GM12872 (cell line): ENCODE measurements around the gene MILR1.

ENCODE experiments used
- TF ChIP-seq, protein P1 (sequence below): IDR thresholded peaks from 3 replicates; pipeline ENCODE4 v1.5.1; 2011; ENCODE audit warnings: low read depth, mild to moderate bottlenecking, low read length, moderate library complexity; ENCODE audit not compliant: insufficient read depth

Gene MILR1

DNA sequence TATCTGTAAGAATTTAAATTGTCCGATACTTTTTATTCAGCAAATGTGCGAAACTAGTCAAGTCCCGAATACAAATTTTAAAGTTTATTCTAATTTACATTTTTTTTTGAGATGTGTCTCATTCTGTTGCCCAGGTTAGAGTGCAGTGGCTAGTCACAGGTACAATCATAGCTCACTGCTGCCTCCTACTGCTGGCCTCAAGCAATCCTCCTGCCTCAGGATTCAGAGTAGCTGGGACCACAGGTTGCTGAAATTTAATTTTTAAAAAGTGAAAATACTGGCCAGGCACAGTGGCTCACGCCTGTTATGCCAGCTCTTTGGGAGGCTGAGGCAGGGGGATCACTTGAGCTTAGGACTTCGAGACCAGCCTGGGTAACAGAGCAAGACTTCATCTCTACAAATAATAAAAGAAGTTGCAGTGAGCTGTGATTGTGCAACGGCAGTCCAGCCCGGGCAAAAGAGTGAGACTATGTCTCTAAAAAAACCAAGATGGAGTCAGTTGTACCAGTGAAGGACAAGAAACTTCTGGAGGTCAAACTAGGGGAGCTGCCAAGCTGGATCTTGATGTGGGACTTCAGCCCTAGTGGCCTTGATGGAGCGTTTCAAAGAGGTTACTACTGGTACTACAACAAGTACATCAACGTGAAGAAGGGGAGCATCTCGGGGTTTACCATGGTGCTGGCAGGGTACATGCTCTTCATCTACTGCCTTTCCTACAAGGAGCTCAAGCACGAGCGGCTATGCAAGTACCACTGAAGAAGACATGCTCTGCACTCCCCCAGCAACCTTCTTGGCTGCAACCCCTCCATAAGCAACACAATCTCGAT, 42.3 kb downstream of the MILR1 start:
- TF ChIP-seq, protein P1, sequence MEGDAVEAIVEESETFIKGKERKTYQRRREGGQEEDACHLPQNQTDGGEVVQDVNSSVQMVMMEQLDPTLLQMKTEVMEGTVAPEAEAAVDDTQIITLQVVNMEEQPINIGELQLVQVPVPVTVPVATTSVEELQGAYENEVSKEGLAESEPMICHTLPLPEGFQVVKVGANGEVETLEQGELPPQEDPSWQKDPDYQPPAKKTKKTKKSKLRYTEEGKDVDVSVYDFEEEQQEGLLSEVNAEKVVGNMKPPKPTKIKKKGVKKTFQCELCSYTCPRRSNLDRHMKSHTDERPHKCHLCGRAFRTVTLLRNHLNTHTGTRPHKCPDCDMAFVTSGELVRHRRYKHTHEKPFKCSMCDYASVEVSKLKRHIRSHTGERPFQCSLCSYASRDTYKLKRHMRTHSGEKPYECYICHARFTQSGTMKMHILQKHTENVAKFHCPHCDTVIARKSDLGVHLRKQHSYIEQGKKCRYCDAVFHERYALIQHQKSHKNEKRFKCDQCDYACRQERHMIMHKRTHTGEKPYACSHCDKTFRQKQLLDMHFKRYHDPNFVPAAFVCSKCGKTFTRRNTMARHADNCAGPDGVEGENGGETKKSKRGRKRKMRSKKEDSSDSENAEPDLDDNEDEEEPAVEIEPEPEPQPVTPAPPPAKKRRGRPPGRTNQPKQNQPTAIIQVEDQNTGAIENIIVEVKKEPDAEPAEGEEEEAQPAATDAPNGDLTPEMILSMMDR = peak; percentile 68

DNA sequence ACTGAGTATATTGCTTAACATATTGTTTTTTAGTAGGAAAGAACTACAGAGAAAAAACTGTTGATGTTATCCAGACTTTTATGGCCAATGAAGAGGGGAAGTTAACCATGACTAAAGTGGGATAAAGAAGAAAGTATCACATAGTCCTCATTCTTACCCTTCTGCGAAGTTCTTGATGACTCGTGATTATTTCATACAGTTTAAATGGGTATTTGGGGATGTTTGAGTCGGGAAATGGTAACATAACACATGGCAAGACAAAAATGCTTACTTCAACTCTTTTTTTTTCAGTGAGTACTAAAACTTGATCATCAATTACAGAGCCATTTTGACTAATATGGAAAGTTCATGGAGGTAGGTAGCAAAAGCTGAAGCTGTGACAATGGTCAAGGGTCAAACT, 43.1 kb downstream of the MILR1 start:
- TF ChIP-seq, protein P1 = no peak

DNA sequence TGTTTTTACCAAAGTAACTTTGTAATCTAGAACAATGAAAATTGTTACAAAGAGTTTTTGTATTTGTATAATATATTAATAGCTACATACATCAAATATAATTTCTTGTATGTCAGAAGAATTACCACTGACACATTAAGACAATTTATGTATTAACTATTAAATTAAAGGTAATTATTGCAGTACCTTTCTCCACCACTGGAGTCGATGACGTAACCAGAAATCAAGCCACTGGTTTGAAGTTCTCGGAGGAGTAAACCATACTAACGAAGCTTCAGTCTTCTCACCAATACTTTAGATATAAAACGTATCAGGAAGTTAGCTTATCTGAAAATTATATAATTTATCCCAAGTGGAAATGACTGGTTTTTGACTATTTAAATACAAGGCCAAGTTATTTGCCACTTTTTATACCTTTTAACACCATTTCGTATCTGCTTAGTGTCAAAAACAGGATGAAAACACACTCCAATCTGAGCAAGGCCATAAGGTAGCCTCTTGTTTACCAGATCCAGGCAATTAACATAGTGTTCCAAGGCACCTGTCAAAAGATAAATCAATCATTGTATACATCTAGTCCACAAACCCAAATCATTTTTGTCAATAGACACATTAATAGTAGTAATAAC, 43.7 kb downstream of the MILR1 start:
- TF ChIP-seq, protein P1 = peak; percentile 38; the same call in 2 of the 3 replicates

DNA sequence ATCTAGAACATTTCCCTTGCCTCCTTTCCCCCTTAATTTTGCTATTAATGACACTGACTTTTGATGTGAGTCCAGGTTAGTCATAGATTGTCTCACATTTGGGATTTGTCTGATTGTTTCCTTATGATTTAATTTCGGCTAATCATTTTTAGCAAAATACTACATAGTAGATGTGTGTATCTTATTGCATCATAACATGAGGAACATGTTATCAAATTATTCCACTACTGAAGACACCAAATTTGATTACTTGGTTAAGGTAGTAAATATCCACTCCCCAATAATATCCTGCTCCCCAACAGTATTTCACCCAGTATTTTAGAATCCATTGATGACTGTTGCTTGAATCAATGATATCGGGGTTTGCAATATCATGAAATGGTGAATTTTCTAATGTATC, 45.2 kb downstream of the MILR1 start:
- TF ChIP-seq, protein P1 = no peak

DNA sequence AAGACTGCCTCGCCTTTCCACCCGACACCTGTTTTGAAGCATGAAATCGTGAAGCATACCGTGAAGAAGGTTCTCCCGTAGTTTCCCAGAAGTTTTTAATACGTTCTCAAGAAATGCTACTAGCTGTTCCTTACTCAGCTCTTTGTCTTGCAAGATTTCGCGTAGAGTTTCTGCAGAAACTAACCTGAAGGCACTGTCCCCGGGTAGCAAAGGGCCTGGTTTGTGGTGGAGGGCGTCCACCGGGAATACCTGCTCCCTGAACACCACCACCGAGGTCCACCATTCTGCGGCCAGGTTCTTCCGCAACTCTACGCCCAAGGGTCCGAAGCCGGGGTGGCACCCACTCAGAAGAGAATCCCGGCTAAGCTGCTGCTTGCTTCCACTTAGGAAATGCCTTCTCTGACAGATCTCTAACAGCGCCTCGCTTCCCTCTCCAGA, 47.5 kb downstream of the MILR1 start:
- TF ChIP-seq, protein P1 = no peak

DNA sequence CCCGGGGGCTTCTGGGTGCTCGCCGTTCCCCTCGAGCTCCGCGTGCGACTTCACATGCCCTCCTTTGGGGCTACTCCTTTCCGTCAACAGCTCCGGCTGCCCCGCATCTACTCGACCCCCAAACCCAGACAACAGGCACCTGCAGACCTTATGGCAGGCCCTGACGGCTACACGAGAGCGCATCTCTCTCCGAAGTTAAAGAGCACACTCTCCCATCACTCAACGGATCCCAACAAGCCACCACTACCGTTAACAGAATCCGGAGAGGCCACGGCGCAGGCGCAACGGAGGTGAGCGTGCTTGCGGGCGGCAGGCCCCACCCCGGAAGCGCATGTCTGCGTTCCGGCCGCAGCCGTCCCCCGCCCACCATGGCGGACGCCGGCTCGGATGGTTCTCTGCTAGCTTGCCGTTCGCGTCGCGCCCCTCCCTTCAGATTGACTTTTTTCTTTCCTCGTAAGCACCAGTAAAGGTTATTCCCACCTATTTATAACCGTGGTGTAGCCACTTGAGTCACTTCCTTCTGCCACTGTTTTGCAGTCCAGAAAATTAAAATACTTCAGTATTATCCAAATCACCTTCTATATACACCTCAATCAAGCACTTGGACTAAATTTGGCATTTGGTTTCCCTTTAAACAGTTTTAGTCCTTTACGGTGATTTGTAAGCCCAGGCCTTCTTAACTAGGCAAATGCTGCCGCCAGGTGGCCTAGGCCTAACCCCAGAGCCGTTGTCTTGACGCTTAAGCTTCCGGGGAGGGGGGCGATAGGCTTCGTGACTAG, 48.1 kb downstream of the MILR1 start, which contains the start of gene POLG2:
Gene POLG2, minus strand, starts transcription at position 269 of the 779 bp plus-strand sequence. Its CDS starts 86 bp downstream, at position 183.
- TF ChIP-seq, protein P1 = peak; percentile 70

DNA sequence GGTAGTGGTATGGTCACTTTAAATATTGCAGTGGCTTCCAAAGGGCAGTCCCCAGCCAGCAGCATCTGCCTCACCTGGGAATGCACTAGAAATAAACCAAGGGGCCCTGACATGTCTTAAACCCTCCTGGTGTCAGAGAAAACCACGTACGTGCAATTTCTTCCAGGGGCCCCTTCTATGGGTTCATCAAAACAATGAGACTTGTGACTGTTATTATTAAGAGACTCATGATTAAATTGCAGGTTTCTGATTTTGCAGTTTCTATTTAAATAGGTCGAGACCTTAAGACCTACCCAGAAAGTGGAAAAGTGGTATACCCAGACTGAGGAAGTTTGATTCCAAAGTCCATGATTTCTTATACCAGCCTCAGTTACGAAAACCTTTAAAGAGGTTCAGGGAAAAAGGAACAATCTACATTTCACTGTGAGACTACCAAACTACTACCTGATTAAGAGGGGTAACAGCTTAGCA, 48.7 kb downstream of the MILR1 start:
- TF ChIP-seq, protein P1 = no peak
